NCI-H1092 (cell line): Measurements from ENCODE around the gene SVOPL.

Experiments used
- DNase-seq: peaks from one replicate; lab custom pipeline; 2025; lab: John Stamatoyannopoulos, UW

SVOPL gene

GRCh38 chr7:138556771-138557484 is 144.2 kb downstream of the SVOPL start:
- no peak for DNase-seq

DNA sequence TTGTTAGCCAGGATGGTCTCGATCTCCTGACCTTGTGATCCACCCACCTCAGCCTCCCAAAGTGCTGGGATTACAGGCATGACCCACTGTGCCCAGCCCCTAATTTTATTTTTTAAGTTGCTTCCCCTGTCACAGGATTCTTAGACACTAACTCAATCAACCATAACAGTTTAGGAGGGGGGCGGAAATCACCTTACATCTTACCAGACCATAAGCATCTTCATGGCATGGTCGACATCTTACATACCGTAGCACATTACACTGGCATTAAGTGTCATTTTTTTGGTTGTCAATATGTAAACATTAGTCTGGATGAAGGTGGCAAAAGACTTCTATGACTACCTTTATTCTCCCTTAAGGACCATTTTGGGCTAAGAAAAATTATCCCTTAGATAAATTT is 145.5 kb downstream of the SVOPL start:
- DNase-seq, result no peak

DNA sequence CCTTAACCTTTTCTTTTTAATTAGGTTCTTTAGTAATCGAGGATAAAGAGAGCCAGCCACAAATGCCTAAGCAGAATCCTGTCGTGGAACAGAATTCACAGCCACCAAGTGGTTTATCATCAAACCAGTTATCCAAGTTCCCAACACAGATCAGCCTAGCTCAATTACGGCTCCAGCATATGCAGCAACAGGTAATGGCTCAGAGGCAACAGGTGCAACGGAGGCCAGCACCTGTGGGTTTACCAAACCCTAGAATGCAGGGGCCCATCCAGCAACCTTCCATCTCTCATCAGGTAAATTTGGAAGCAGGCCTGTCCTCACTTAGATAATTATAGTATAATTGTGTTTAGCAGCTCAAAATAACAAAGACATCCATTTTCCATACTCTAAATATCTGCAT is 146.5 kb downstream of the SVOPL start:
- no peak for DNase-seq

DNA sequence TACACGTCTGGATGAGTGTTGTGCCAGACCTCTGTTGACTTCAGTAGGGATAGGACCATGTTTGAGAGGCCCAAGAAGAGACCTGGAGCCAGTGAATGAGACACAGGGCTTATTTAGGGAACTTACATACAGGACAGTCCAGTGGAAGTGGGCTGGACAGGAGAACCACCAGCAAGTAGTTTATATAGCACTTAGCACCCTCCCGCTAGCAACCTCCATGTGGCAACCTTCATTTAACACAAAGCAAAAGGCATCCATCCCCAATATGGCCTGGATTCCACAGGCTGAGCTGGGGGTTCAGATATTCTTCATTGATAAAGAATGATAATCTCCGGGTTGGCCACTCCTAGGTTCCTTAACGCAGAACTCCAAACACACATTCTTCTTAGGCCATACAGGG is 147.4 kb downstream of the SVOPL start:
- no peak for DNase-seq

- DNase-seq, result no peak
Observed at GRCh38 chr7:138551102-138551501, 150.1 kb downstream of the SVOPL start.

GRCh38 chr7:138550337-138550736 is 150.8 kb downstream of the SVOPL start:
- DNase-seq, result no peak

DNA sequence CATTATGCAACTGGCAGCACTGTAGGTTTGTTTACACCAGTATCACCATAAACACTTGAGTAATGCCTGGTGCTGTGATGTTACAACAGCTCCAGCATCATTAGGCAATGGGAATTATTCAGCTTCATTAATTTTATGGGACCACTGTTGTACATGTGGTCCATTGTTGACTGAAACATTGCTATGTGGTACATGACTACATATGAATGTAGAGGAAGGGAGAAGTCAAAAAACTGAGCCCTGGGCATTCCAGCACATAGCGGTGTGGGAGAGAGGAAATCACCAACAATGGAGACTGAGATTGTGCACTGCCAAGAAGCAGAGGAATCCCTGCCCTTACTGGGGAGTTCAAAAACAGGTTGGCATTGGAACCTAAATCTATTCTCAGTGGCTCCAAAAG is 152.1 kb downstream of the SVOPL start:
- DNase-seq, result no peak

GRCh38 chr7:138546829-138547228 is 154.3 kb downstream of the SVOPL start:
- DNase-seq, result no peak

GRCh38 chr7:138546064-138546619 is 155.0 kb downstream of the SVOPL start:
- DNase-seq, result no peak

DNA sequence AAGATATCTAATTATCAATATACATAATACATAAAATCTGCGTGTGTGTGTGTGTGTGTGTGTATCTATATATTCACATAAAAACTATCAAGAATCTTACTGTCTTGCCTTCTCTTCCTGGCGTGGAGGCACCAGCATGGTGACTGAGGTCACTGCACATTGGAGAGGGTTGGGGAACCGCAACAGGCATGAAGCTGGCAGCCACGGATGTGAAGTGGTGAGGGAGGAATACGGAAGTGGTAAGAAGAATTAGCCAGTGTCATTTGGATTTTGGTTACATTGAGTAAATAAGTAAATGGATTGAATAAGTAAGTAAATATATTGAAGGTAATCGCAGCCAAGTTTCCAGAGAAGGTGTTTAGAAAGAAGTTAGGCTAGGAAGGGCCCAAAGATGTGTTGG is 156.0 kb downstream of the SVOPL start:
- DNase-seq, result no peak
